K562 (cell line): ENCODE data around the gene PRKAG1. TPM values are rescaled to one million over a fixed set of nuclear protein-coding genes. Genes with fewer than 3 reads are reported as not detected.

Experiments used
- ATF6 ChIP-seq: sonication (generic); formaldehyde crosslinking; IDR thresholded peaks from 2 replicates; pipeline ENCODE4 v1.4.0; 2020; ENCODE audit warnings: mild to moderate bottlenecking, missing genetic modification reagents
- ESRRB ChIP-seq: fragments of 250-450 bp; sonication (Bioruptor Pico); IDR thresholded peaks from 2 replicates; pipeline ENCODE4 v1.5.0; 2020; ENCODE audit warnings: mild to moderate bottlenecking, moderate library complexity, borderline replicate concordance
- FOSL1 ChIP-seq: fragments of 200-800 bp; sonication (Bioruptor generic); conservative IDR thresholded peaks from 2 replicates; pipeline ENCODE4 v1.6.1; 2016; ENCODE audit warnings: missing genetic modification characterization, missing compliant biosample characterization
- RREB1 ChIP-seq: fragments of 250-450 bp; sonication (Bioruptor Pico); IDR thresholded peaks from 2 replicates; pipeline ENCODE4 v1.4.0; 2020
- ZNF41 ChIP-seq: fragments of 250-450 bp; sonication (Bioruptor Pico); conservative IDR thresholded peaks from 2 replicates; pipeline ENCODE4 v1.4.0; 2020; ENCODE audit warnings: mild to moderate bottlenecking
- ZNF75A ChIP-seq: fragments of 450-650 bp; formaldehyde crosslinking; IDR thresholded peaks from 2 replicates; pipeline ENCODE4 v1.4.0; 2020; ENCODE audit warnings: mild to moderate bottlenecking
- polyA plus RNA-seq, 8 experiments: library from polyadenylated mRNA; depleted of rRNA in 4 of 8; stranded (reverse) in 5 of 8; unstranded in 3 of 8; fragments of >200 nt; fragmentation: Nextera tagmentation in 2 of 8; fragmentation: Illumina TruSeq in 1 of 8; extraction: Ambion mirVana in 2 of 8; extraction: Trizol in 1 of 8; gene quantifications; 2 replicates each; pipeline versions ENCODE4 v1.2.1 to v1.2.3, GENCODE V29; 2011 to 2014; ENCODE audit warnings: inconsistent platforms in 1 of 8, missing spikeins in 1 of 8
- total RNA-seq, 7 experiments: library from RNA; depleted of rRNA in 6 of 7; stranded (reverse); fragments of >200 nt in 6 of 7; fragmentation: Illumina TruSeq in 2 of 7; extraction: Trizol in 2 of 7; gene quantifications; 2 replicates each; pipeline versions ENCODE4 v1.2.1 to v1.2.3, GENCODE V29; 2011 to 2021; ENCODE audit warnings: low replicate concordance in 1 of 7
- TF ChIP-seq, protein P1 (sequence below), 2 experiments: fragments of 450-650 bp; formaldehyde crosslinking in 1 of 2; IDR thresholded peaks; 2 replicates each; pipeline versions ENCODE4 v1.4.0 to v1.6.1; 2014 to 2020; ENCODE audit warnings: mild to moderate bottlenecking in 2 of 2, borderline replicate concordance in 1 of 2, low read depth in 1 of 2
- TF ChIP-seq, protein P2 (sequence below), 2 experiments: fragments of 450-650 bp in 1 of 2; sonication (generic) in 1 of 2; formaldehyde crosslinking in 1 of 2; IDR thresholded peaks in 1 of 2; conservative IDR thresholded peaks in 1 of 2; 2 replicates each; pipeline versions ENCODE4 v1.6.1 to v1.8.1; 2016 to 2023; ENCODE audit warnings: mild to moderate bottlenecking in 2 of 2, moderate library complexity in 2 of 2, inconsistent platforms in 1 of 2, missing genetic modification reagents in 1 of 2

Gene PRKAG1
- total and polyA plus RNA-seq, 9 of the 15 experiments (the other 6 are each of a cell fraction or from before 2014, with no cell fraction given), result 51.1 to 126 (median 79.1) TPM

- TF ChIP-seq, protein P1, sequence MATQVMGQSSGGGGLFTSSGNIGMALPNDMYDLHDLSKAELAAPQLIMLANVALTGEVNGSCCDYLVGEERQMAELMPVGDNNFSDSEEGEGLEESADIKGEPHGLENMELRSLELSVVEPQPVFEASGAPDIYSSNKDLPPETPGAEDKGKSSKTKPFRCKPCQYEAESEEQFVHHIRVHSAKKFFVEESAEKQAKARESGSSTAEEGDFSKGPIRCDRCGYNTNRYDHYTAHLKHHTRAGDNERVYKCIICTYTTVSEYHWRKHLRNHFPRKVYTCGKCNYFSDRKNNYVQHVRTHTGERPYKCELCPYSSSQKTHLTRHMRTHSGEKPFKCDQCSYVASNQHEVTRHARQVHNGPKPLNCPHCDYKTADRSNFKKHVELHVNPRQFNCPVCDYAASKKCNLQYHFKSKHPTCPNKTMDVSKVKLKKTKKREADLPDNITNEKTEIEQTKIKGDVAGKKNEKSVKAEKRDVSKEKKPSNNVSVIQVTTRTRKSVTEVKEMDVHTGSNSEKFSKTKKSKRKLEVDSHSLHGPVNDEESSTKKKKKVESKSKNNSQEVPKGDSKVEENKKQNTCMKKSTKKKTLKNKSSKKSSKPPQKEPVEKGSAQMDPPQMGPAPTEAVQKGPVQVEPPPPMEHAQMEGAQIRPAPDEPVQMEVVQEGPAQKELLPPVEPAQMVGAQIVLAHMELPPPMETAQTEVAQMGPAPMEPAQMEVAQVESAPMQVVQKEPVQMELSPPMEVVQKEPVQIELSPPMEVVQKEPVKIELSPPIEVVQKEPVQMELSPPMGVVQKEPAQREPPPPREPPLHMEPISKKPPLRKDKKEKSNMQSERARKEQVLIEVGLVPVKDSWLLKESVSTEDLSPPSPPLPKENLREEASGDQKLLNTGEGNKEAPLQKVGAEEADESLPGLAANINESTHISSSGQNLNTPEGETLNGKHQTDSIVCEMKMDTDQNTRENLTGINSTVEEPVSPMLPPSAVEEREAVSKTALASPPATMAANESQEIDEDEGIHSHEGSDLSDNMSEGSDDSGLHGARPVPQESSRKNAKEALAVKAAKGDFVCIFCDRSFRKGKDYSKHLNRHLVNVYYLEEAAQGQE (IDR thresholded peaks at IDR 0.05; ENCODE audit: borderline replicate concordance), result no peak
- TF ChIP-seq, protein P1 (CRISPR knock-in tag; IDR thresholded peaks at IDR 0.05; ENCODE audit: low read depth), result no peak
- TF ChIP-seq ESRRB (CRISPR knock-in tag) (no peak), ZNF41 (no peak), ATF6 (no peak), RREB1 (no peak), FOSL1 (tag) (peak; percentile 84), ZNF75A (CRISPR knock-in tag) (no peak)
- TF ChIP-seq, protein P2, sequence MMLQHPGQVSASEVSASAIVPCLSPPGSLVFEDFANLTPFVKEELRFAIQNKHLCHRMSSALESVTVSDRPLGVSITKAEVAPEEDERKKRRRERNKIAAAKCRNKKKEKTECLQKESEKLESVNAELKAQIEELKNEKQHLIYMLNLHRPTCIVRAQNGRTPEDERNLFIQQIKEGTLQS (IDR thresholded peaks at IDR 0.05), result peak; percentile 63
- TF ChIP-seq, protein P2 (CRISPR knock-in tag; conservative IDR thresholded peaks at IDR 0.05), result no peak
Observed at GRCh38 chr12:49049566-49050224, 31.1 kb upstream of the PRKAG1 start (continued).
